H1 (cell line): ENCODE data around the gene ACP2. TPM values are rescaled to one million over a fixed set of nuclear protein-coding genes. Genes with fewer than 3 reads are reported as not detected.
A peak's percentile ranks its signal among the peaks of the same experiment; 100 is the strongest.

Experiments
- CTCF ChIA-PET: fragments of 300-600 bp; sonication (Branson Sonifier 250); formaldehyde crosslinking; loops from one replicate; lab custom pipeline; 2021; ENCODE audit not compliant: partially characterized antibody; lab: Charles Lee
- POLR2A ChIA-PET: fragments of 300-600 bp; sonication (Branson Sonifier 250); formaldehyde crosslinking; loops from one replicate; lab custom pipeline; 2021; ENCODE audit warnings: inconsistent platforms; ENCODE audit not compliant: partially characterized antibody; lab: Charles Lee
- DNase-seq, 2 experiments: peaks; one replicate each; pipeline versions ENCODE4 v3.0.0 to v3.0.0-alpha.2; 2010 to 2022; ENCODE audit warnings: low spot score in 2 of 2, low read depth in 1 of 2, mixed read lengths in 1 of 2
- FAIRE-seq: peaks from 2 replicates; lab custom pipeline; 2011; peaks lifted over from hg19 to GRCh38; lab: Jason Lieb, UNC
- H2AFZ ChIP-seq: 2 replicates; pipeline ENCODE4 v1.8.1; 2012; ENCODE audit warnings: low read length, inconsistent platforms
- H2AK5ac ChIP-seq: 2 replicates; pipeline ENCODE4 v1.6.1; 2013; ENCODE audit warnings: low read depth, low read length
- H2BK120ac ChIP-seq: replicated peaks from 2 replicates; pipeline ENCODE3; 2013; ENCODE audit warnings: low read depth, low read length, inconsistent platforms
- H2BK12ac ChIP-seq: 2 replicates; pipeline ENCODE4 v1.6.1; 2013; ENCODE audit warnings: low read depth, low read length
- H2BK15ac ChIP-seq: 2 replicates; pipeline ENCODE4 v1.6.1; 2013; ENCODE audit warnings: low read length
- H2BK20ac ChIP-seq: 2 replicates; pipeline ENCODE4 v1.6.1; 2013; ENCODE audit warnings: low read length
- H2BK5ac ChIP-seq: 2 replicates; pipeline ENCODE4 v1.6.1; 2013; ENCODE audit warnings: low read depth, low read length
- H3K14ac ChIP-seq: 2 replicates; pipeline ENCODE4 v1.6.1; 2013; ENCODE audit warnings: inconsistent platforms; ENCODE audit not compliant: insufficient read length
- H3K18ac ChIP-seq: 2 replicates; pipeline ENCODE4 v1.6.1; 2013; ENCODE audit warnings: low read length; ENCODE audit errors: extremely low read depth
- H3K23ac ChIP-seq: 2 replicates; pipeline ENCODE4 v1.6.1; 2013; ENCODE audit warnings: inconsistent platforms; ENCODE audit not compliant: insufficient read length
- H3K23me2 ChIP-seq: 2 replicates; pipeline ENCODE4 v1.6.1; 2013; ENCODE audit warnings: low read depth, low read length
- H3K27ac ChIP-seq: 2 replicates; pipeline ENCODE4 v1.6.1; 2011; ENCODE audit warnings: low read depth, low read length, inconsistent platforms
- H3K27me3 ChIP-seq, 4 experiments: replicated peaks in 1 of 4; 1 replicate in 1 of 4; 2 replicates in 3 of 4; pipeline versions ENCODE4 v1.6.1 to v1.8.1; 2011 to 2013; ENCODE audit warnings: low read length in 3 of 4, mild to moderate bottlenecking in 3 of 4, inconsistent platforms in 2 of 4, mixed read lengths in 2 of 4, moderate library complexity in 1 of 4; ENCODE audit not compliant: control insufficient read depth in 3 of 4, insufficient read depth in 3 of 4; ENCODE audit errors: extremely low read depth in 1 of 4
- H3K36me3 ChIP-seq, 4 experiments: 2 replicates each; pipeline versions ENCODE4 v1.6.1 to v1.8.1; 2011 to 2013; ENCODE audit warnings: mild to moderate bottlenecking in 4 of 4, low read length in 3 of 4, moderate library complexity in 2 of 4, control low read depth in 1 of 4, inconsistent platforms in 1 of 4; ENCODE audit not compliant: insufficient read depth in 4 of 4, control insufficient read depth in 2 of 4
- H3K4ac ChIP-seq: replicated peaks from 2 replicates; pipeline ENCODE3; 2013; ENCODE audit warnings: low read length, low read depth, mixed read lengths, inconsistent platforms; ENCODE audit not compliant: insufficient read length
- H3K4me1 ChIP-seq, 4 experiments: replicated peaks in 1 of 4; 1 replicate in 1 of 4; 2 replicates in 3 of 4; pipeline versions ENCODE4 v1.6.1 to v1.8.1; 2011 to 2013; ENCODE audit warnings: low read length in 3 of 4, inconsistent platforms in 2 of 4, mixed read lengths in 1 of 4; ENCODE audit not compliant: insufficient read depth in 4 of 4, control insufficient read depth in 3 of 4
- H3K4me2 ChIP-seq, 2 experiments: 2 replicates each; pipeline versions ENCODE4 v1.6.1 to v1.8.1; 2011 to 2013; ENCODE audit warnings: low read depth in 2 of 2, low read length in 2 of 2, control low read depth in 1 of 2, inconsistent platforms in 1 of 2, mild to moderate bottlenecking in 1 of 2; ENCODE audit not compliant: insufficient read depth in 1 of 2
- H3K4me3 ChIP-seq, 4 experiments: fragments of 200-600, 300-600 bp in 1 of 4; sonication (generic), shearing (Covaris generic), sonication (Bioruptor Twin) in 1 of 4; 2 replicates each; pipeline versions ENCODE4 v1.5.1 to v1.8.1; 2011 to 2016; ENCODE audit warnings: low read length in 4 of 4, low read depth in 3 of 4, control low read depth in 2 of 4, inconsistent platforms in 2 of 4, mild to moderate bottlenecking in 2 of 4, mixed read lengths in 1 of 4, moderate library complexity in 1 of 4; ENCODE audit not compliant: insufficient read depth in 2 of 4; ENCODE audit errors: extremely low read depth in 1 of 4
- H3K56ac ChIP-seq: replicated peaks from 2 replicates; pipeline ENCODE3; 2013; ENCODE audit warnings: low read depth, mild to moderate bottlenecking, mixed read lengths, low read length, inconsistent platforms; ENCODE audit not compliant: insufficient read length
- H3K79me1 ChIP-seq: 2 replicates; pipeline ENCODE4 v1.6.1; 2013; ENCODE audit warnings: low read depth, low read length, control low read depth
- H3K79me2 ChIP-seq, 2 experiments: 2 replicates each; pipeline versions ENCODE4 v1.6.1 to v1.8.1; 2012 to 2013; ENCODE audit warnings: low read length in 2 of 2, mild to moderate bottlenecking in 2 of 2, inconsistent platforms in 1 of 2; ENCODE audit not compliant: insufficient read depth in 2 of 2, control insufficient read depth in 1 of 2
- H3K9ac ChIP-seq, 4 experiments: replicated peaks in 1 of 4; 1 replicate in 1 of 4; 2 replicates in 3 of 4; pipeline versions ENCODE4 v1.6.1 to v1.8.1; 2011 to 2013; ENCODE audit warnings: low read depth in 3 of 4, low read length in 3 of 4, control low read depth in 2 of 4, mild to moderate bottlenecking in 2 of 4, moderate library complexity in 2 of 4, inconsistent platforms in 1 of 4; ENCODE audit errors: extremely low read depth in 1 of 4
- H3K9me3 ChIP-seq, 2 experiments: 2 replicates each; pipeline versions ENCODE4 v1.6.1 to v1.8.1; 2012 to 2013; ENCODE audit warnings: mild to moderate bottlenecking in 2 of 2, moderate library complexity in 2 of 2, control low read depth in 1 of 2, inconsistent platforms in 1 of 2, low read depth in 1 of 2, low read length in 1 of 2, mixed read lengths in 1 of 2; ENCODE audit not compliant: insufficient read depth in 2 of 2
- H4K20me1 ChIP-seq, 2 experiments: replicated peaks in 1 of 2; 2 replicates each; pipeline versions ENCODE3 to v1.8.1; 2011 to 2013; ENCODE audit warnings: inconsistent platforms in 2 of 2, low read length in 2 of 2, mild to moderate bottlenecking in 1 of 2; ENCODE audit not compliant: insufficient read depth in 2 of 2, control insufficient read depth in 1 of 2
- H4K5ac ChIP-seq: 2 replicates; pipeline ENCODE4 v1.6.1; 2013; ENCODE audit warnings: low read length, low read depth, mixed read lengths, inconsistent platforms; ENCODE audit not compliant: insufficient read length
- H4K8ac ChIP-seq: 2 replicates; pipeline ENCODE4 v1.8.0; 2013; ENCODE audit warnings: mild to moderate bottlenecking, moderate library complexity, low read length, inconsistent platforms; ENCODE audit not compliant: insufficient read depth; ENCODE audit errors: extremely low read depth
- H4K91ac ChIP-seq: replicated peaks from 2 replicates; pipeline ENCODE3; 2013; ENCODE audit warnings: low read length, mixed read lengths, inconsistent platforms; ENCODE audit not compliant: insufficient read length
- EZH2 ChIP-seq: fragments of 200-600 bp; sonication (generic); IDR thresholded peaks from 2 replicates; pipeline ENCODE4 v1.7.1; 2012; ENCODE audit warnings: low read depth, mild to moderate bottlenecking, moderate library complexity, low read length, inconsistent platforms; ENCODE audit not compliant: severe bottlenecking
- RBBP5 ChIP-seq: IDR thresholded peaks from 2 replicates; pipeline ENCODE4 v1.7.1; 2012; ENCODE audit warnings: low read depth, mild to moderate bottlenecking, inconsistent platforms, low read length, moderate library complexity, borderline replicate concordance
- USF2 ChIP-seq: IDR thresholded peaks from 2 replicates; pipeline ENCODE4 v1.6.1; 2011; ENCODE audit warnings: low read length, improper control_type of control experiment
- WGBS, 2 experiments: shearing (Covaris generic) in 1 of 2; methylation state at CpG; one replicate each; pipeline versions ENCODE4 v1.1.6 to v1.1.7; 2013 to 2015; ENCODE audit warnings: low lambda C conversion rate in 2 of 2, mixed read lengths in 2 of 2, inconsistent platforms in 1 of 2, low coverage in 1 of 2, missing lambda C conversion rate in 1 of 2; ENCODE audit not compliant: insufficient replicate concordance in 2 of 2, insufficient coverage in 1 of 2, insufficient read length in 1 of 2; ENCODE audit errors: extremely low coverage in 1 of 2, missing lambda C conversion rate in 1 of 2; 5-methylcytosine and 5-hydroxymethylcytosine counted together
- polyA plus RNA-seq, 7 experiments: library from polyadenylated mRNA; depleted of rRNA in 3 of 7; stranded (reverse) in 5 of 7; unstranded in 2 of 7; fragments of >200 nt in 5 of 7; fragments of 200-250 nt in 2 of 7; gene quantifications; 1 replicate in 5 of 7; 2 replicates in 1 of 7; 4 replicates in 1 of 7; pipeline versions ENCODE4 v1.2.1 to v1.2.3, GENCODE V29; 2011 to 2013; ENCODE audit warnings: missing spikeins in 2 of 7, mixed read lengths in 2 of 7
- total RNA-seq: library from RNA; stranded (reverse); fragmentation: NEBNext Ultra II Directional; extraction: Animal tissue kit (Norgen Biotek cat#: 25700); gene quantifications from 2 replicates; pipeline ENCODE4 v1.2.1, GENCODE V29; 2021

ACP2 gene
- total and polyA plus RNA-seq, 2 of the 8 experiments (the other 6 are each of a cell fraction or from before 2014, with no cell fraction given), result 17.8 to 19.8 TPM

- no peak overlapping the region for H2BK120ac ChIP-seq
- H4K5ac ChIP-seq, result no peak overlapping the region
- ChIA-PET POLR2A (interaction anchor here (2.4 to 3.1 kb wide), 5 partner anchors 13 to 36 kb away, joined by 12 to 49 read pairs (median 20); partner anchors contain the start of genes ACP2 and PACSIN3), CTCF (interaction anchor here (0.6 to 21.5 kb wide), 4 partner anchors 21 to 158 kb away, joined by 3 to 247 read pairs (median 5); partner anchors contain the start of genes ARFGAP2 and PACSIN3)
- peaks cover 0 to 3% (median under 1%) of the 10 kb centered on the region in 4 experiments; a peak in 1 of 8 replicates for H3K36me3 ChIP-seq
- WGBS, 2 experiments, result 95% methylated on average over 12 of the region's 12 CpGs; no CpG with 5 or more reads in 1 of the 2 experiments
- H3K18ac ChIP-seq, result no peak overlapping the region
- no peak overlapping the region; the same call in 1 of the 2 replicates for H2BK15ac ChIP-seq
- no peak overlapping the region for H2AFZ ChIP-seq
- H2AK5ac ChIP-seq, result peak overlapping the region; percentile 82; the same call in 1 of the 2 replicates
- H3K27ac ChIP-seq, result no peak overlapping the region
- H3K79me2 ChIP-seq, result peaks cover 6 to 21% of the 10 kb centered on the region in 2 experiments; a peak in 3 of 4 replicates
- H2BK5ac ChIP-seq, result peak overlapping the region; percentile 75; the same call in 1 of the 2 replicates
- H2BK20ac ChIP-seq, result no peak overlapping the region
- H3K14ac ChIP-seq, result no peak overlapping the region
- H4K20me1 ChIP-seq, result peaks cover 0 to under 1% of the 10 kb centered on the region in 2 experiments
- no peaks in the 10 kb centered on the region for H3K27me3 ChIP-seq
- H3K4me1 ChIP-seq, result peaks cover 0 to 10% (median 8%) of the 10 kb centered on the region in 4 experiments; a peak in 6 of 7 replicates
- no peak overlapping the region for H3K4me2 ChIP-seq
- no peak overlapping the region for H3K56ac ChIP-seq
- FAIRE-seq (no peak), DNase-seq (no peak)
- no peak overlapping the region for H4K91ac ChIP-seq
- H3K9me3 ChIP-seq, result no peaks in the 10 kb centered on the region
- H3K23ac ChIP-seq, result no peak overlapping the region
- no peak overlapping the region for H3K9ac ChIP-seq
- peaks cover 17% of the 10 kb centered on the region for H3K23me2 ChIP-seq
- H2BK12ac ChIP-seq, result 0 out of 2 replicates have a peak overlapping the region, but pooled peaks have one; percentile 2
- no peak overlapping the region; the same call in 1 of the 2 replicates for H4K8ac ChIP-seq
- H3K4me3 ChIP-seq, result no peak overlapping the region
- no peaks in the 10 kb centered on the region for H3K79me1 ChIP-seq
- H3K4ac ChIP-seq, result no peak overlapping the region
- TF ChIP-seq USF2 (no peak), EZH2 (no peak), RBBP5 (no peak)
Measured at GRCh38 chr11:47212938-47213337, 35.7 kb downstream of the ACP2 start.
